ENCODE results near the gene GPS2.

DNA sequence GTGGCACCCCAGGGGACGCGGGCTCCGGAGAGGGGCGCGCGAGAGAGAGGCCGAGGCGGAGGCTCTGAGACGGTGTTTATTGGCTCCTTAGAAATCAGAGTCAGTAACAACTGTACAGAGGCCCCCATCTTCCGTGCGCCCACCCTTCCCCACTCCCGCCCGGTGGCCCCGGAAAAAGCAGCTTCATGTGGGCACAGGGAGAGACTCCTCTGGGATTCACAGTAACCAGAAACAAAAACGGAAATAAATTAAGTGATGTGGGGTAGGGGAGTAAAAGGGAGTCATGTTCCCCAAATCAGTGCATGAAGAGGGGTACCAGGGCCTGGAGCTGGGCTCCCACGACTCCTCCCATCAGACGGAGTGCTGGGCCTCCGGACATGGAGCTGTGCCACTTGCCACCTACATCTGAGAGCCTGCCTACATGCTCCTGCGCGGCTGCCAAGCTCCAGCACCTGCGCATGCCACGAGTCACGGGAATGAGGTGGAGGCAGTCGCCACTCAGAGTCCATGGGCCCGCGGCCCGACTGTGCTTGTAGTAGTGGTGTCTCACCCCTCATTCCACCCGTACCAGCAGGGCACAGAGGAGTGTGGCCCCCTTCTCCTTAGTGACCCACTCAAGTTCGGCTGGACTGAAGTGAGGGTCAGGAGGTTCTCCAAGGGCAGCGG is 543 bp upstream of the GPS2 start:
- TF ChIP-seq, protein P1, sequence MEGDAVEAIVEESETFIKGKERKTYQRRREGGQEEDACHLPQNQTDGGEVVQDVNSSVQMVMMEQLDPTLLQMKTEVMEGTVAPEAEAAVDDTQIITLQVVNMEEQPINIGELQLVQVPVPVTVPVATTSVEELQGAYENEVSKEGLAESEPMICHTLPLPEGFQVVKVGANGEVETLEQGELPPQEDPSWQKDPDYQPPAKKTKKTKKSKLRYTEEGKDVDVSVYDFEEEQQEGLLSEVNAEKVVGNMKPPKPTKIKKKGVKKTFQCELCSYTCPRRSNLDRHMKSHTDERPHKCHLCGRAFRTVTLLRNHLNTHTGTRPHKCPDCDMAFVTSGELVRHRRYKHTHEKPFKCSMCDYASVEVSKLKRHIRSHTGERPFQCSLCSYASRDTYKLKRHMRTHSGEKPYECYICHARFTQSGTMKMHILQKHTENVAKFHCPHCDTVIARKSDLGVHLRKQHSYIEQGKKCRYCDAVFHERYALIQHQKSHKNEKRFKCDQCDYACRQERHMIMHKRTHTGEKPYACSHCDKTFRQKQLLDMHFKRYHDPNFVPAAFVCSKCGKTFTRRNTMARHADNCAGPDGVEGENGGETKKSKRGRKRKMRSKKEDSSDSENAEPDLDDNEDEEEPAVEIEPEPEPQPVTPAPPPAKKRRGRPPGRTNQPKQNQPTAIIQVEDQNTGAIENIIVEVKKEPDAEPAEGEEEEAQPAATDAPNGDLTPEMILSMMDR (IDR thresholded peaks at IDR 0.05) = no peak
- no peak for TF ChIP-seq POLR2A (IDR thresholded peaks at IDR 0.05)
